GM18951 (cell line): Measurements from ENCODE around the gene TRPM3.

Experiments used
- POLR2A ChIP-seq: IDR thresholded peaks from 4 replicates; pipeline ENCODE4 v1.6.1; 2011; ENCODE audit warnings: mild to moderate bottlenecking; ENCODE audit not compliant: insufficient read length, insufficient read depth; ENCODE audit errors: extremely low read depth
- in situ Hi-C: fragments of 300-500 bp; cut with MboI; formaldehyde crosslinking; loops from one replicate; pipeline ENCODE4 v1.12.0; 2022; ENCODE audit warnings: low sequenced_read_pairs, mixed read lengths, inconsistent platforms; ENCODE audit not compliant: unreplicated experiment

Gene TRPM3

GRCh38 chr9:70868661-70869652, 252.5 kb downstream of the TRPM3 start:
- TF ChIP-seq POLR2A = no peak
- in situ Hi-C loops = no loop called here

GRCh38 chr9:70868041-70868440, 253.4 kb downstream of the TRPM3 start:
- in situ Hi-C loops = no loop called here
- TF ChIP-seq POLR2A = no peak

- TF ChIP-seq POLR2A = no peak
- in situ Hi-C loops = no loop called here
Measured at GRCh38 chr9:70865471-70865870, 255.9 kb downstream of the TRPM3 start.

GRCh38 chr9:70861797-70862196, 259.6 kb downstream of the TRPM3 start:
- no peak for TF ChIP-seq POLR2A
- in situ Hi-C loops = no loop called here

- in situ Hi-C loops = no loop called here
- no peak for TF ChIP-seq POLR2A
Measured at GRCh38 chr9:70861376-70861775, 260.0 kb downstream of the TRPM3 start.

GRCh38 chr9:70859694-70860093, 261.7 kb downstream of the TRPM3 start:
- TF ChIP-seq POLR2A = no peak
- in situ Hi-C loops = no loop called here

- TF ChIP-seq POLR2A = no peak
- in situ Hi-C loops = no loop called here
Measured at GRCh38 chr9:70856411-70856810, 265.0 kb downstream of the TRPM3 start.

- TF ChIP-seq POLR2A = no peak
- in situ Hi-C loops = no loop called here
Measured at GRCh38 chr9:70852711-70853240, 268.6 kb downstream of the TRPM3 start.

- in situ Hi-C loops = no loop called here
- TF ChIP-seq POLR2A = no peak
Measured at GRCh38 chr9:70840266-70840665, 281.2 kb downstream of the TRPM3 start.

- in situ Hi-C loops = no loop called here
- no peak for TF ChIP-seq POLR2A
Measured at GRCh38 chr9:70835323-70835722, 286.1 kb downstream of the TRPM3 start.

GRCh38 chr9:70832492-70832891, 288.9 kb downstream of the TRPM3 start:
- TF ChIP-seq POLR2A = no peak
- in situ Hi-C loops = no loop called here

- TF ChIP-seq POLR2A = no peak
Measured at GRCh38 chr9:70830618-70831017, 290.8 kb downstream of the TRPM3 start.

GRCh38 chr9:70829591-70830265, 291.7 kb downstream of the TRPM3 start:
- in situ Hi-C loops = no loop called here
- TF ChIP-seq POLR2A = no peak

More at GRCh38 chr9:70830618-70831017, 290.8 kb downstream of the TRPM3 start:
- in situ Hi-C loops = no loop called here

- in situ Hi-C loops = no loop called here
- TF ChIP-seq POLR2A = no peak
Measured at GRCh38 chr9:70826562-70826961, 294.9 kb downstream of the TRPM3 start.

- in situ Hi-C loops = no loop called here
- no peak for TF ChIP-seq POLR2A
Measured at GRCh38 chr9:70823284-70823683, 298.1 kb downstream of the TRPM3 start.
